Osteocyte (in vitro differentiated cells): Measurements from ENCODE around the gene OSBPL6. TPM values are rescaled to one million over a fixed set of nuclear protein-coding genes. Genes with fewer than 3 reads are reported as not detected.

Source experiments
- DNase-seq: peaks from one replicate; pipeline ENCODE4 v3.0.0; 2021; ENCODE audit warnings: mixed read lengths; ENCODE audit not compliant: unreplicated experiment; ENCODE audit errors: extremely low spot score
- H3K27ac Mint-ChIP-seq: one replicate; pipeline ENCODE4 v1.8.0; 2021; ENCODE audit warnings: mild to moderate bottlenecking, mixed read lengths; ENCODE audit not compliant: unreplicated experiment
- H3K27me3 Mint-ChIP-seq: one replicate; pipeline ENCODE4 v1.8.0; 2021; ENCODE audit warnings: mixed read lengths; ENCODE audit not compliant: unreplicated experiment
- H3K36me3 Mint-ChIP-seq: one replicate; pipeline ENCODE4 v1.8.0; 2021; ENCODE audit warnings: mixed read lengths; ENCODE audit not compliant: unreplicated experiment
- H3K4me1 Mint-ChIP-seq: one replicate; pipeline ENCODE4 v1.8.0; 2021; ENCODE audit warnings: mixed read lengths; ENCODE audit not compliant: unreplicated experiment
- H3K4me3 Mint-ChIP-seq: one replicate; pipeline ENCODE4 v1.8.0; 2021; ENCODE audit warnings: mild to moderate bottlenecking, moderate library complexity, mixed read lengths; ENCODE audit not compliant: unreplicated experiment
- H3K9me3 Mint-ChIP-seq: one replicate; pipeline ENCODE4 v1.8.0; 2021; ENCODE audit warnings: mixed read lengths; ENCODE audit not compliant: unreplicated experiment
- CTCF ChIP-seq: fragments of 200-600 bp; sonication (generic); IDR thresholded peaks from 2 replicates; pipeline ENCODE4 v1.5.0; 2021; ENCODE audit warnings: antibody characterized with exemption, mild to moderate bottlenecking, moderate library complexity
- total RNA-seq: library from RNA; stranded (reverse); gene quantifications from 2 replicates; pipeline ENCODE4 v1.2.1, GENCODE V29; 2021

OSBPL6 gene
- total RNA-seq, 1 donor from 2014 or later: 3.9 TPM

GRCh38 chr2:178230396-178230795 lies 36.1 kb downstream of the OSBPL6 start:
- no peak for TF ChIP-seq CTCF
- H3K9me3 Mint-ChIP-seq: no peaks in the 10 kb centered on the region
- no peak overlapping the region for H3K4me3 Mint-ChIP-seq
- no peaks in the 10 kb centered on the region for H3K27me3 Mint-ChIP-seq
- DNase-seq: no peak
- H3K36me3 Mint-ChIP-seq: no peaks in the 10 kb centered on the region
- H3K4me1 Mint-ChIP-seq: peaks cover 5% of the 10 kb centered on the region
- H3K27ac Mint-ChIP-seq: no peak overlapping the region

GRCh38 chr2:178233428-178233827 lies 39.1 kb downstream of the OSBPL6 start:
- Mint-ChIP-seq H3K27ac (no peak overlapping the region), H3K4me3 (no peak overlapping the region), H3K36me3 (no peaks in the 10 kb centered on the region), H3K27me3 (no peaks in the 10 kb centered on the region), H3K9me3 (no peaks in the 10 kb centered on the region), H3K4me1 (peaks cover 14% of the 10 kb centered on the region)
- no peak for TF ChIP-seq CTCF
- no peak for DNase-seq

- Mint-ChIP-seq H3K27ac (no peak overlapping the region), H3K4me1 (peaks cover 14% of the 10 kb centered on the region), H3K27me3 (no peaks in the 10 kb centered on the region), H3K9me3 (no peaks in the 10 kb centered on the region), H3K4me3 (no peak overlapping the region), H3K36me3 (no peaks in the 10 kb centered on the region)
- TF ChIP-seq CTCF: no peak
- no peak for DNase-seq
Observed at GRCh38 chr2:178234648-178235047, 40.3 kb downstream of the OSBPL6 start.

- H3K4me3 Mint-ChIP-seq: no peak overlapping the region
- no peak for TF ChIP-seq CTCF
- no peak for DNase-seq
- H3K9me3 Mint-ChIP-seq: no peaks in the 10 kb centered on the region
- peak overlapping the region; percentile 24 for H3K27ac Mint-ChIP-seq
- no peaks in the 10 kb centered on the region for H3K27me3 Mint-ChIP-seq
- peaks cover 22% of the 10 kb centered on the region for H3K4me1 Mint-ChIP-seq
- H3K36me3 Mint-ChIP-seq: no peaks in the 10 kb centered on the region
Observed at GRCh38 chr2:178237488-178238153, 43.3 kb downstream of the OSBPL6 start.

GRCh38 chr2:178238154-178238521 lies 43.8 kb downstream of the OSBPL6 start:
- DNase-seq: no peak
- Mint-ChIP-seq H3K27ac (peak overlapping the region; percentile 24), H3K9me3 (no peaks in the 10 kb centered on the region), H3K27me3 (no peaks in the 10 kb centered on the region), H3K4me3 (no peak overlapping the region), H3K4me1 (peaks cover 22% of the 10 kb centered on the region), H3K36me3 (no peaks in the 10 kb centered on the region)
- TF ChIP-seq CTCF: no peak
